Upper lobe of left lung (tissue), 4 donors: Measurements from ENCODE around the gene FKBP8.

Experiments
- EP300 ChIP-seq, 4 donors: sonication (generic); formaldehyde crosslinking; IDR thresholded peaks; one replicate each; pipeline ENCODE4 v1.5.1; 2017; ENCODE audit warnings: antibody characterized with exemption in 4 of 4, control low read depth in 2 of 4
- POLR2A ChIP-seq, 4 donors: fragments of 450-650 bp; IDR thresholded peaks; one replicate each; pipeline ENCODE4 v1.5.1; 2016 to 2017; ENCODE audit warnings: antibody characterized with exemption in 4 of 4, mild to moderate bottlenecking in 2 of 4
- POLR2AphosphoS5 ChIP-seq, 2 donors: sonication (generic); formaldehyde crosslinking; IDR thresholded peaks; one replicate each; pipeline ENCODE4 v1.5.1; 2017; ENCODE audit warnings: antibody characterized with exemption in 2 of 2
- TF ChIP-seq, protein P1 (sequence below), 6 experiments: fragments of 450-650 bp in 4 of 6; fragments of 200-600 bp in 2 of 6; sonication (generic) in 2 of 6; IDR thresholded peaks; one replicate each; pipeline ENCODE4 v1.5.1; 2016 to 2019; ENCODE audit warnings: antibody characterized with exemption in 6 of 6

DNA sequence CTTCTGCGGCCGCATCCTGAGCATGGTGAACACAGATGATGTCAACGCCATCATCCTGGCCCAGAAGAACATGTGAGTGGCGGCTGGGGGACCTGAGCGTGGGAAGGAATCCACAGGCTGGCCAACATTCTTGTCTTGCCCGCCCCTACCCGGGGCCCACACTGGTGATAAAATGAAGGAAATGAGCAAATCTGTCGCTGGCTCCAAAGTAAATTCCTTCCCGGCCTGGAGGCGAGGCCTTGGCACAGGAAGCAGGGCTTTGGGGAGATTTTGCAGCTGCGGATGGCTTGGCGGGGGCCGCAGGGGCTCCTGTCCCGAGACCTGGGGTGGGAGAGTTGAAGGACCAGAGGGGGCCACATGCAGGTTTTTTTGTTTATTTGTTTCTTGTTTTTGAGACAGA lies 18.7 kb upstream of the FKBP8 start:
- TF ChIP-seq POLR2AphosphoS5 (IDR thresholded peaks at IDR 0.05) (no peak), EP300 (IDR thresholded peaks at IDR 0.05) (no peak), POLR2A (IDR thresholded peaks at IDR 0.05) (no peak)
- TF ChIP-seq, protein P1, sequence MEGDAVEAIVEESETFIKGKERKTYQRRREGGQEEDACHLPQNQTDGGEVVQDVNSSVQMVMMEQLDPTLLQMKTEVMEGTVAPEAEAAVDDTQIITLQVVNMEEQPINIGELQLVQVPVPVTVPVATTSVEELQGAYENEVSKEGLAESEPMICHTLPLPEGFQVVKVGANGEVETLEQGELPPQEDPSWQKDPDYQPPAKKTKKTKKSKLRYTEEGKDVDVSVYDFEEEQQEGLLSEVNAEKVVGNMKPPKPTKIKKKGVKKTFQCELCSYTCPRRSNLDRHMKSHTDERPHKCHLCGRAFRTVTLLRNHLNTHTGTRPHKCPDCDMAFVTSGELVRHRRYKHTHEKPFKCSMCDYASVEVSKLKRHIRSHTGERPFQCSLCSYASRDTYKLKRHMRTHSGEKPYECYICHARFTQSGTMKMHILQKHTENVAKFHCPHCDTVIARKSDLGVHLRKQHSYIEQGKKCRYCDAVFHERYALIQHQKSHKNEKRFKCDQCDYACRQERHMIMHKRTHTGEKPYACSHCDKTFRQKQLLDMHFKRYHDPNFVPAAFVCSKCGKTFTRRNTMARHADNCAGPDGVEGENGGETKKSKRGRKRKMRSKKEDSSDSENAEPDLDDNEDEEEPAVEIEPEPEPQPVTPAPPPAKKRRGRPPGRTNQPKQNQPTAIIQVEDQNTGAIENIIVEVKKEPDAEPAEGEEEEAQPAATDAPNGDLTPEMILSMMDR (IDR thresholded peaks at IDR 0.05), result no peak
